ENCODE data around the gene DDI2. TPM values are rescaled to one million over a fixed set of nuclear protein-coding genes. Genes with fewer than 3 reads are reported as not detected.

DDI2 gene
- total and polyA plus RNA-seq, 2 donors (not counting 3 experiments of a cell fraction or from before 2014, with no cell fraction given), result 5.4 to 35.2 TPM

DNA sequence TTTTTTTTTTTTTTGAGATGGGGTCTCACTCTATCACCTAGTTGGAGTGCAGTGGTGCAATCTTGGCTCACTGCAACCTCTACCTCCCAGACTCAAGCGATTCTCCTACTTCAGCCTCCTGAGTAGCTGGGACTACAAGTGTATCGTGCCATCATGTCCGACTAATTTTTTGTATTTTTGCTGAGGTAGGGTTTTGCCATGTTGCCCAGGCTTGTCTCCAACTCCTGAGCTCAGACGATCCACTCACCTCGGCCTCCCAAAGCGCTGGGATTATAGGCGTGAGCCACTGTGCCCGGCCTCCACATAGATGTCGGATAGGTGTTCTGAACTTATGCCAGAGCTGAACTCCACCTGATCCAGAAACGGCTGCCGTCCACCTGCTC lies 87.9 kb downstream of the DDI2 start:
- ChIA-PET POLR2A (no interaction called here), CTCF (interaction anchor here (1.4 kb wide), 1 partner anchor 9 kb away, joined by 3 read pairs; no protein-coding TSS in a partner anchor)
- H3K79me2 ChIP-seq (ENCODE audit: control insufficient read depth, insufficient read depth, low read length), result peaks cover 37% of the 10 kb centered on the region
- H3K9me3 ChIP-seq (replicated peaks; ENCODE audit: control insufficient read depth, insufficient read depth, low read length), result no peaks in the 10 kb centered on the region
- dilution Hi-C loops (cut with MboI; ENCODE audit: extremely low pct_ligation_motif_present, low sequenced_read_pairs) (no loop called here), intact Hi-C loops (cut with micrococcal nuclease) (no loop called here)
- no peak overlapping the region for H3K4me2 ChIP-seq (ENCODE audit: insufficient read depth, low read length)
- H3K9ac ChIP-seq (replicated peaks; ENCODE audit: extremely low read depth, insufficient read depth, low read length), result no peak overlapping the region
- peaks cover under 1% of the 10 kb centered on the region for H4K20me1 ChIP-seq (replicated peaks; ENCODE audit: control insufficient read depth, extremely low read depth, insufficient read depth, low read length)
- no peak for FAIRE-seq
- DNase-seq (ENCODE audit: low read depth, low spot score), result no peak
- TF ChIP-seq GATA2 (IDR thresholded peaks at IDR 0.05; ENCODE audit: insufficient read depth, insufficient read length, low read depth, low read length) (no peak), MYC (IDR thresholded peaks at IDR 0.05; ENCODE audit: low read depth, low read length) (no peak), FOS (IDR thresholded peaks at IDR 0.05; ENCODE audit: borderline replicate concordance, insufficient read depth, low read length) (no peak), MAX (IDR thresholded peaks at IDR 0.05; ENCODE audit: insufficient read depth, insufficient read length) (no peak), POLR2AphosphoS5 (IDR thresholded peaks at IDR 0.05; ENCODE audit: insufficient read depth, low read depth, low read length) (no peak), JUN (IDR thresholded peaks at IDR 0.05; ENCODE audit: borderline replicate concordance, insufficient read depth, insufficient read length, low read depth) (no peak), EZH2 (IDR thresholded peaks at IDR 0.05; ENCODE audit: borderline replicate concordance, low read depth, low read length, severe bottlenecking) (no peak), POLR2A (IDR thresholded peaks at IDR 0.05; ENCODE audit: low read depth, low read length) (no peak)
- TF ChIP-seq, protein P1, sequence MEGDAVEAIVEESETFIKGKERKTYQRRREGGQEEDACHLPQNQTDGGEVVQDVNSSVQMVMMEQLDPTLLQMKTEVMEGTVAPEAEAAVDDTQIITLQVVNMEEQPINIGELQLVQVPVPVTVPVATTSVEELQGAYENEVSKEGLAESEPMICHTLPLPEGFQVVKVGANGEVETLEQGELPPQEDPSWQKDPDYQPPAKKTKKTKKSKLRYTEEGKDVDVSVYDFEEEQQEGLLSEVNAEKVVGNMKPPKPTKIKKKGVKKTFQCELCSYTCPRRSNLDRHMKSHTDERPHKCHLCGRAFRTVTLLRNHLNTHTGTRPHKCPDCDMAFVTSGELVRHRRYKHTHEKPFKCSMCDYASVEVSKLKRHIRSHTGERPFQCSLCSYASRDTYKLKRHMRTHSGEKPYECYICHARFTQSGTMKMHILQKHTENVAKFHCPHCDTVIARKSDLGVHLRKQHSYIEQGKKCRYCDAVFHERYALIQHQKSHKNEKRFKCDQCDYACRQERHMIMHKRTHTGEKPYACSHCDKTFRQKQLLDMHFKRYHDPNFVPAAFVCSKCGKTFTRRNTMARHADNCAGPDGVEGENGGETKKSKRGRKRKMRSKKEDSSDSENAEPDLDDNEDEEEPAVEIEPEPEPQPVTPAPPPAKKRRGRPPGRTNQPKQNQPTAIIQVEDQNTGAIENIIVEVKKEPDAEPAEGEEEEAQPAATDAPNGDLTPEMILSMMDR (IDR thresholded peaks at IDR 0.05; ENCODE audit: extremely low read depth in 1 of 2, insufficient read depth in 1 of 2, low read depth in 1 of 2, low read length in 2 of 2), result no peak
- peaks cover 0 to 4% of the 10 kb centered on the region in 2 experiments for H3K36me3 ChIP-seq (ENCODE audit: control insufficient read depth in 2 of 2, extremely low read depth in 1 of 2, insufficient read depth in 2 of 2, low read length in 2 of 2)
- no peak overlapping the region for H3K27ac ChIP-seq (ENCODE audit: insufficient read depth, low read depth, low read length)
- no peaks in the 10 kb centered on the region for H3K4me1 ChIP-seq (ENCODE audit: control insufficient read depth, extremely low read depth, insufficient read depth, low read length)
- no peak overlapping the region for H3K4me3 ChIP-seq (replicated peaks in 1 of 3; ENCODE audit: insufficient read depth in 1 of 3, low read depth in 1 of 3, low read length in 3 of 3)
- BruUV-seq (replicated peaks), result no TSS peak
- H2AFZ ChIP-seq (ENCODE audit: low read depth, low read length), result no peak overlapping the region
- no peaks in the 10 kb centered on the region for H3K27me3 ChIP-seq (ENCODE audit: control insufficient read depth in 2 of 2, insufficient read depth in 2 of 2, low read length in 2 of 2)
- H3K9me1 ChIP-seq (replicated peaks; ENCODE audit: control insufficient read depth, extremely low read depth, insufficient read depth, low read length), result no peaks in the 10 kb centered on the region
